Hepatocyte (in vitro differentiated cells): ENCODE data around the gene LANCL2.

Experiments
- EZH2phosphoT487 ChIP-seq: fragments of 200-600 bp; sonication (generic); IDR thresholded peaks from one replicate; pipeline ENCODE4 v1.6.1; 2018; ENCODE audit warnings: antibody characterized with exemption, mild to moderate bottlenecking, low read depth, moderate library complexity; ENCODE audit not compliant: unreplicated experiment, severe bottlenecking
- TF ChIP-seq, protein P1 (sequence below): fragments of 200-600 bp; sonication (generic); IDR thresholded peaks from 2 replicates; pipeline ENCODE4 v1.5.1; 2016; ENCODE audit warnings: antibody characterized with exemption, mild to moderate bottlenecking; ENCODE audit not compliant: poor library complexity

DNA sequence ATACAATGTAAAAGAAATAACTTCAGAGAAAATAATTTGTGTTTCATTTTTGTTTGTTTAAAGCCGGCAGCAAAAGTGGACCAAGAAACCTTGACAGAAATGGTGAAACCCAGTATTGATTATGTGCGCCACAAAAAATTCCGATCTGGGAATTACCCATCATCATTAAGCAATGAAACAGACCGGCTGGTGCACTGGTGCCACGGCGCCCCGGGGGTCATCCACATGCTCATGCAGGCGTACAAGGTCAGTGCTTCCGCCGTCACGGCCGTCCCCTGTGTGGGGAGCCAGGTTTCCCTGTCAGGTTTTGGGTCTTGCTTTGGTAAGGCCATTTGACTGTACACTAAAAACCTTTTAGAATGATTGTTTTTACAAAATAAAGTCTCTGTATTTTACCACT lies 46.7 kb downstream of the LANCL2 start:
- TF ChIP-seq, protein P1, sequence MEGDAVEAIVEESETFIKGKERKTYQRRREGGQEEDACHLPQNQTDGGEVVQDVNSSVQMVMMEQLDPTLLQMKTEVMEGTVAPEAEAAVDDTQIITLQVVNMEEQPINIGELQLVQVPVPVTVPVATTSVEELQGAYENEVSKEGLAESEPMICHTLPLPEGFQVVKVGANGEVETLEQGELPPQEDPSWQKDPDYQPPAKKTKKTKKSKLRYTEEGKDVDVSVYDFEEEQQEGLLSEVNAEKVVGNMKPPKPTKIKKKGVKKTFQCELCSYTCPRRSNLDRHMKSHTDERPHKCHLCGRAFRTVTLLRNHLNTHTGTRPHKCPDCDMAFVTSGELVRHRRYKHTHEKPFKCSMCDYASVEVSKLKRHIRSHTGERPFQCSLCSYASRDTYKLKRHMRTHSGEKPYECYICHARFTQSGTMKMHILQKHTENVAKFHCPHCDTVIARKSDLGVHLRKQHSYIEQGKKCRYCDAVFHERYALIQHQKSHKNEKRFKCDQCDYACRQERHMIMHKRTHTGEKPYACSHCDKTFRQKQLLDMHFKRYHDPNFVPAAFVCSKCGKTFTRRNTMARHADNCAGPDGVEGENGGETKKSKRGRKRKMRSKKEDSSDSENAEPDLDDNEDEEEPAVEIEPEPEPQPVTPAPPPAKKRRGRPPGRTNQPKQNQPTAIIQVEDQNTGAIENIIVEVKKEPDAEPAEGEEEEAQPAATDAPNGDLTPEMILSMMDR: no peak
- TF ChIP-seq EZH2phosphoT487: no peak
